Uterus (tissue), 4 donors: ENCODE data around the gene RPF1. TPM values are rescaled to one million over a fixed set of nuclear protein-coding genes. Genes with fewer than 3 reads are reported as not detected.

Experiments used
- DNase-seq, 2 donors: peaks; one replicate each; pipeline ENCODE4 v3.0.0-alpha.2; 2019 to 2020
- H3K27ac ChIP-seq, 2 donors: fragments of 200-600 bp; sonication (generic); 1 replicate in 1 of 2; 2 replicates in 1 of 2; pipeline ENCODE4 v1.5.1; 2016 to 2018
- H3K27me3 ChIP-seq, 2 donors: fragments of 200-600 bp; sonication (generic); one replicate each; pipeline ENCODE4 v1.5.1; 2018 to 2019; ENCODE audit warnings: control low read depth in 1 of 2
- H3K36me3 ChIP-seq, 2 donors: fragments of 200-600 bp; sonication (generic); one replicate each; pipeline ENCODE4 v1.5.1; 2019; ENCODE audit warnings: control low read depth in 1 of 2
- H3K4me1 ChIP-seq, 2 donors: fragments of 200-600 bp; sonication (generic); one replicate each; pipeline ENCODE4 v1.5.1; 2018 to 2019; ENCODE audit warnings: control low read depth in 1 of 2
- H3K4me3 ChIP-seq, 2 donors: fragments of 200-600 bp; sonication (generic); 1 replicate in 1 of 2; 2 replicates in 1 of 2; pipeline ENCODE4 v1.5.1; 2018 to 2019; ENCODE audit warnings: mild to moderate bottlenecking in 1 of 2
- H3K9me3 ChIP-seq, 2 donors: fragments of 200-600 bp; sonication (generic); one replicate each; pipeline ENCODE4 v1.5.1; 2019; ENCODE audit warnings: control low read depth in 1 of 2
- POLR2A ChIP-seq, 2 donors: fragments of 450-650 bp; IDR thresholded peaks; one replicate each; pipeline ENCODE4 v1.6.1; 2016; ENCODE audit warnings: antibody characterized with exemption in 2 of 2, mild to moderate bottlenecking in 1 of 2, moderate library complexity in 1 of 2
- intact Hi-C: fragments of 100-400 bp; cut with DNase I; formaldehyde crosslinking; loops from one replicate; pipeline ENCODE4 v1.15.1; 2023; ENCODE audit warnings: low total_unique reads
- total RNA-seq, 4 donors: library from RNA; depleted of rRNA in 3 of 4; stranded (reverse); fragments of >200 nt in 3 of 4; gene quantifications; one replicate each; pipeline versions ENCODE4 v1.1.0 to v1.2.4, GENCODE V29; 2014 to 2023
- TF ChIP-seq, protein P1 (sequence below), 4 experiments: fragments of 200-600 bp in 2 of 4; fragments of 450-650 bp in 2 of 4; sonication (generic) in 2 of 4; IDR thresholded peaks; one replicate each; pipeline ENCODE4 v1.5.1; 2016 to 2019; ENCODE audit warnings: antibody characterized with exemption in 4 of 4, mild to moderate bottlenecking in 2 of 4, moderate library complexity in 1 of 4
- donor health status: DM: yes; HTN: yes; CAD: no.

RPF1 gene, protein sequence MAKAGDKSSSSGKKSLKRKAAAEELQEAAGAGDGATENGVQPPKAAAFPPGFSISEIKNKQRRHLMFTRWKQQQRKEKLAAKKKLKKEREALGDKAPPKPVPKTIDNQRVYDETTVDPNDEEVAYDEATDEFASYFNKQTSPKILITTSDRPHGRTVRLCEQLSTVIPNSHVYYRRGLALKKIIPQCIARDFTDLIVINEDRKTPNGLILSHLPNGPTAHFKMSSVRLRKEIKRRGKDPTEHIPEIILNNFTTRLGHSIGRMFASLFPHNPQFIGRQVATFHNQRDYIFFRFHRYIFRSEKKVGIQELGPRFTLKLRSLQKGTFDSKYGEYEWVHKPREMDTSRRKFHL
- 10 to 100 TPM; 27.8 to 72.9 (median 46.7) TPM for total RNA-seq

DNA sequence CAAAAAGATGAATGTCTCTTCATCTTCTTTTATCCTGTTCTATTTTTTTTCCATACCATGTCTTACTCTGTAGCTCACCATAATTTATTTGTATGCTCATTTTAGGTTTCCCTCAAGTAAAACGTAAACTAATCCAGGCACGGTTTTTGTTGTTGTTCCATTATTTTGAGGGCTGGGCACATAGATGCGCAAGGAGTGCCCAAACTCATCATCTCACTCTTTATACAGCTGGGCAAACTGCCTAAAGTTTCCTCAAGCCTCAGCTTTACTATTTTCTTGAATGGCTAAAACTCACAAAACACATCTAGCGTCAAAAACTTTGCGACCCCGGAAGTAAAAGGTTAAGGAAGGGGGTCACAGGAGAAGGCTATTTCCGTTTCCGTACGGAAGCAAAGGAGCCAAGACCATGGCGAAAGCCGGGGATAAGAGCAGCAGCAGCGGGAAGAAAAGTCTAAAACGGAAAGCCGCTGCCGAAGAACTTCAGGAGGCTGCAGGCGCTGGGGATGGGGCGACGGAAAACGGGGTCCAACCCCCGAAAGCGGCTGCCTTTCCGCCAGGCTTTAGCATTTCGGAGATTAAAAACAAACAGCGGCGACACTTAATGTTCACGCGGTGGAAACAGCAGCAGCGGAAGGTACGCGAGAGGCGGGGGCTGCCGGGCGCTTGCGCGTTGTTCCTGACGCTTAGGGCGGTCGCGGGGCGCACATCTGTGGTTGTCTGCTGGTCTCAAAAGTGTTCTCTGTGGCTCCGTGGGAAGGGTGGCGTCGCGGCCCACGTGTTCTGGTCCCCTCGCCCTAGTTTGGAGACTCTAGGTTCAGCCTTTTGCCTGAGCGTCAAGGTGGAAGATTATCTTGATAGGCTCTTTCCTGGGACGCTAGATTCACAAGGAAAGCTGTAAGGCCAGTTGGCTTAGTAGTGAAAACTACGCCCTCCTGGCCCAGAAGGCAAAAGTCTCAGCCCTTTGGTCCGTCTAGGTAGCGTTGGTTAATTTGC lies at the start of gene RPF1:
TSS of gene RPF1 (plus strand) at position 391 of the 993 bp plus-strand sequence. CDS start at position 407, 16 bp downstream.
- H3K36me3 ChIP-seq = no peaks in the 10 kb centered on the region
- DNase-seq = peak; percentile 67 to 73
- H3K4me3 ChIP-seq = peak within 1 kb of the TSS; percentile 73 to 77
- intact Hi-C loops = no loop called here
- peak within 1 kb of the TSS; percentile 79 to 80 for H3K27ac ChIP-seq
- H3K27me3 ChIP-seq = peaks cover 4 to 5% of the 10 kb centered on the region in 2 donors
- H3K9me3 ChIP-seq = no peaks in the 10 kb centered on the region
- no peaks in the 10 kb centered on the region for H3K4me1 ChIP-seq
- TF ChIP-seq POLR2A (IDR thresholded peaks at IDR 0.05) = peak; percentile 45 to 57
- TF ChIP-seq, protein P1, sequence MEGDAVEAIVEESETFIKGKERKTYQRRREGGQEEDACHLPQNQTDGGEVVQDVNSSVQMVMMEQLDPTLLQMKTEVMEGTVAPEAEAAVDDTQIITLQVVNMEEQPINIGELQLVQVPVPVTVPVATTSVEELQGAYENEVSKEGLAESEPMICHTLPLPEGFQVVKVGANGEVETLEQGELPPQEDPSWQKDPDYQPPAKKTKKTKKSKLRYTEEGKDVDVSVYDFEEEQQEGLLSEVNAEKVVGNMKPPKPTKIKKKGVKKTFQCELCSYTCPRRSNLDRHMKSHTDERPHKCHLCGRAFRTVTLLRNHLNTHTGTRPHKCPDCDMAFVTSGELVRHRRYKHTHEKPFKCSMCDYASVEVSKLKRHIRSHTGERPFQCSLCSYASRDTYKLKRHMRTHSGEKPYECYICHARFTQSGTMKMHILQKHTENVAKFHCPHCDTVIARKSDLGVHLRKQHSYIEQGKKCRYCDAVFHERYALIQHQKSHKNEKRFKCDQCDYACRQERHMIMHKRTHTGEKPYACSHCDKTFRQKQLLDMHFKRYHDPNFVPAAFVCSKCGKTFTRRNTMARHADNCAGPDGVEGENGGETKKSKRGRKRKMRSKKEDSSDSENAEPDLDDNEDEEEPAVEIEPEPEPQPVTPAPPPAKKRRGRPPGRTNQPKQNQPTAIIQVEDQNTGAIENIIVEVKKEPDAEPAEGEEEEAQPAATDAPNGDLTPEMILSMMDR (IDR thresholded peaks at IDR 0.05) = no peak

DNA sequence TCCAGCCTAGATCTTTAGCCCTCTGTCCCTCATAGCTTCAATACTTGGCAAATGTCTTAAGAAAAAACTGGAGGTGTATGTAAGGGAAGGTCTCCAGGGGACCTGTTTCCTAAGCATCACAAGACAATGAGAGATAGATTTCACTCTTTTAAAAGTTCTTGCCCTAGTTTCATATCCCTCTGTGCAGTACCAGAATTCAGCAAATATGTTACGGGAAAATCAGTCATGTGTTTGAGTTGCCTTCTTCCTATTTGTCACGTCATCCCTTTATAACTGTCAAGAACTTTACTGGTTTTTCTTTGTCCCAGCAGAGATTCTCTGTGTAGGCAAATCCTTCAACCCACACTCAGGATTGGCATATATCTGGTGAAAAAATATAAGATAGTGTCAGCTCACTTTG lies 48.5 kb upstream of the RPF1 start:
- TF ChIP-seq, protein P1 (IDR thresholded peaks at IDR 0.05) = no peak
- no peak for TF ChIP-seq POLR2A (IDR thresholded peaks at IDR 0.05)
- Histone ChIP-seq H3K9me3 (no peaks in the 10 kb centered on the region), H3K27me3 (no peaks in the 10 kb centered on the region), H3K4me3 (no peak overlapping the region), H3K36me3 (no peaks in the 10 kb centered on the region), H3K4me1 (no peaks in the 10 kb centered on the region), H3K27ac (no peak overlapping the region)
- intact Hi-C loops = loop anchor here (10.0 kb wide), 2 partner anchors 286 to 496 kb away; partner anchors contain the start of gene PRKACB
- no peak for DNase-seq

DNA sequence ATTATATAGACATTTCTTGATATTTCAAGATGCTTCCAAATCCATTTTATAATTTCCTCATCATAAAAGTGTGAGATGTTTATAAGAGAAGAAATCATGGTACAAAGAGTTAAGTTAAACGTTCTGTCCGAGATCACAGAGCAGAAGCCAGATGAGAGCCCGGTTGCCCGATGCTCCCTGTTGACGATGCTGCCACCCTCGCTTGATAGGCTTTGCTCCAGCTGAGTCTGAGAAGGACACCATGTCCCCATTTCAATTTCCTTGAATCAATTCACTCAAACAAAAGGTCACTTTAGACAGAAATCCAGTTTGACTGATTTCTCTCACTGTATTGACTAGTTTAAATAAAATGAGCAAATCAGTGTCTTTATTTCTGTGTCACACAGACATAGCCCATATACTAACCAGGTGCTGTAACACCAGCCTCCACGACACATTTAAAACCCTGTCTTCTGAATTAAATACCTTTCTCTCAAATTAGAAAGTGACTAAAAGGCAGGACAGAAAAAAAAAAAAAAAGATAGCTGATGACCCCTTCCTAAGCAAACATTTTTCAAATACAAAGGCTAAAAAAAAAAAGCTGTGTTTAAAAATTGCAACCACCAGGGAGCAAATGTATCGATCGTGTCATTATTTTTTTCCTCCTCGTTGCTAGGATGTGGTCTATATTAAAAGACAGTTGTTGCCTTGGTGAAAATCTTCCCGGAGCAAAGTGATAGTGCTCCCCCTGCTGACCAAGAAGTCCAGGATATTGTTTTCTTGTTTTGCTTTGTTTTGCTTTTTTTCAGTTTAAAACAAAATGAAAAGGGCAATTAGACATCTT lies 45.6 kb upstream of the RPF1 start:
- Histone ChIP-seq H3K9me3 (no peaks in the 10 kb centered on the region), H3K27ac (peak overlapping the region in 1 of 2 donors; percentile 10), H3K27me3 (no peaks in the 10 kb centered on the region), H3K36me3 (no peaks in the 10 kb centered on the region), H3K4me3 (peak overlapping the region in 1 of 2 donors; percentile 17), H3K4me1 (no peaks in the 10 kb centered on the region)
- intact Hi-C loops = loop anchor here (10.0 kb wide), 2 partner anchors 289 to 499 kb away; partner anchors contain the start of gene PRKACB
- TF ChIP-seq, protein P1 (IDR thresholded peaks at IDR 0.05) = peak; percentile 64 to 88 (median 76)
- no peak for TF ChIP-seq POLR2A (IDR thresholded peaks at IDR 0.05)
- peak; percentile 27 to 46 for DNase-seq

DNA sequence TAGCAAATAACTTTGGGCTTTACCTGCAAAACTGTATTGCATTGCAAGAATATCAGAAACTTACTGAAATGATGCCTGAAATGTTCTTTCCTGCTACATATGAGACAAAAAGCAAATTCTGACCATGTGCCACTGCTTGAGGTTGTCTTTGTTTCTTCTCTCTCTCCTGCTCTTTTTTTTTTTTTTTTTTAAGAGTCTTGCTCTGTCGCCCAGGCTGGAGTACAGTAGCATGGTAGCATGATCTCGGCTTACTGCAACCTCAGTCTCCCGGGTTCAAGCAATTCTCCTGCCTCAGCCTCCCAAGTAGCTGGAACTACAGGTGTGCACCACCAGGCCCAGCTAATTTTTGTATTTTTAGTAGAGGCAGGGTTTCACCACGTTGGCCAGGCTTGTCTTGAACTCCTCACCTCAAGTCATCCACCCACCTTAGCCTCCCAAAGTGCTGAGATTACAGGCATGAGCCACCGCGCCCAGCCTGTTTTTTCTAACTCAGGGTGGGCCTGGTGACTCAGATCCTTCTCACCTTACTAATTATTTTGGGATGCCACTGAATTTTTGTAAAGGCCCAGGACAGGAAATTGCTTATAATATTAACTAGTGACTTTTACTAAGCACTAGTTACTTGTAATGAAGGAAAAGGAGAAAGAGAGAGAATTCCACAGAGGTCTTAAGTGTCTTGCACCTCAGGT lies 44.8 kb upstream of the RPF1 start:
- DNase-seq = no peak
- Histone ChIP-seq H3K36me3 (no peaks in the 10 kb centered on the region), H3K9me3 (no peaks in the 10 kb centered on the region), H3K4me1 (no peaks in the 10 kb centered on the region), H3K27ac (no peak overlapping the region), H3K4me3 (no peak overlapping the region), H3K27me3 (no peaks in the 10 kb centered on the region)
- intact Hi-C loops = loop anchor here (10.0 kb wide), 2 partner anchors 289 to 499 kb away; partner anchors contain the start of gene PRKACB
- TF ChIP-seq, protein P1 (IDR thresholded peaks at IDR 0.05) = no peak
- TF ChIP-seq POLR2A (IDR thresholded peaks at IDR 0.05) = no peak
